Subcutaneous abdominal adipose tissue (tissue), 5 donors: ENCODE data around the gene ENAH.
A peak's percentile ranks its signal among the peaks of the same experiment; 100 is the strongest.

Source experiments
- H3K27ac ChIP-seq: one replicate; pipeline ENCODE4 v1.7.0; 2013; ENCODE audit warnings: low read depth, mild to moderate bottlenecking, inconsistent platforms, low read length, moderate library complexity
- H3K27me3 ChIP-seq, 5 donors: one replicate each; pipeline ENCODE4 v1.7.0; 2013; ENCODE audit warnings: low read length in 5 of 5, inconsistent platforms in 1 of 5; ENCODE audit not compliant: control insufficient read depth in 5 of 5, insufficient read depth in 4 of 5
- H3K36me3 ChIP-seq, 5 donors: one replicate each; pipeline ENCODE4 v1.7.0; 2013; ENCODE audit warnings: low read length in 5 of 5; ENCODE audit not compliant: control insufficient read depth in 5 of 5, insufficient read depth in 5 of 5
- H3K4me1 ChIP-seq, 5 donors: one replicate each; pipeline ENCODE4 v1.7.0; 2013; ENCODE audit warnings: low read length in 5 of 5, mild to moderate bottlenecking in 3 of 5, moderate library complexity in 1 of 5; ENCODE audit not compliant: control insufficient read depth in 5 of 5, insufficient read depth in 5 of 5
- H3K4me3 ChIP-seq, 5 donors: one replicate each; pipeline ENCODE4 v1.7.0; 2013; ENCODE audit warnings: low read length in 5 of 5, low read depth in 1 of 5
- H3K9ac ChIP-seq, 5 donors: one replicate each; pipeline ENCODE4 v1.7.0; 2013; ENCODE audit warnings: low read length in 5 of 5, mild to moderate bottlenecking in 4 of 5, moderate library complexity in 3 of 5
- H3K9me3 ChIP-seq, 5 donors: one replicate each; pipeline ENCODE4 v1.7.0; 2013; ENCODE audit warnings: low read length in 5 of 5; ENCODE audit not compliant: control insufficient read depth in 5 of 5
- donor health status: healthy.
- donor health status: healthy.
- donor health status: healthy.
- donor health status: healthy.
- donor health status: healthy.

ENAH gene

GRCh38 chr1:225693085-225693696 lies 40.3 kb upstream of the ENAH start:
- Histone ChIP-seq H3K9me3 (no peaks in the 10 kb centered on the region), H3K4me3 (no peak overlapping the region), H3K36me3 (no peaks in the 10 kb centered on the region), H3K4me1 (peaks cover 0 to 42% (median 23%) of the 10 kb centered on the region in 5 donors), H3K9ac (no peak overlapping the region), H3K27ac (no peak overlapping the region), H3K27me3 (no peaks in the 10 kb centered on the region)

GRCh38 chr1:225692517-225692879 lies 39.6 kb upstream of the ENAH start:
- Histone ChIP-seq H3K9ac (no peak overlapping the region), H3K9me3 (no peaks in the 10 kb centered on the region), H3K4me1 (peaks cover 0 to 42% (median 23%) of the 10 kb centered on the region in 5 donors), H3K27me3 (no peaks in the 10 kb centered on the region), H3K27ac (no peak overlapping the region), H3K4me3 (no peak overlapping the region), H3K36me3 (no peaks in the 10 kb centered on the region)

GRCh38 chr1:225691861-225692516 lies 39.1 kb upstream of the ENAH start:
- H3K4me1 ChIP-seq, result peaks cover 0 to 42% (median 23%) of the 10 kb centered on the region in 5 donors
- peak overlapping the region in 1 of 5 donors; percentile 41 for H3K9ac ChIP-seq
- H3K36me3 ChIP-seq, result no peaks in the 10 kb centered on the region
- H3K27me3 ChIP-seq, result no peaks in the 10 kb centered on the region
- H3K4me3 ChIP-seq, result peak overlapping the region in 1 of 5 donors; percentile 15
- H3K27ac ChIP-seq, result peak overlapping the region; percentile 20
- no peaks in the 10 kb centered on the region for H3K9me3 ChIP-seq

GRCh38 chr1:225691377-225691776 lies 38.5 kb upstream of the ENAH start:
- peak overlapping the region in 2 of 5 donors; percentile 30 to 41 for H3K9ac ChIP-seq
- no peaks in the 10 kb centered on the region for H3K36me3 ChIP-seq
- no peaks in the 10 kb centered on the region for H3K9me3 ChIP-seq
- H3K4me3 ChIP-seq, result peak overlapping the region in 1 of 5 donors; percentile 15
- peak overlapping the region; percentile 20 for H3K27ac ChIP-seq
- peaks cover 0 to 42% (median 23%) of the 10 kb centered on the region in 5 donors for H3K4me1 ChIP-seq
- H3K27me3 ChIP-seq, result no peaks in the 10 kb centered on the region

- H3K27me3 ChIP-seq, result no peaks in the 10 kb centered on the region
- no peak overlapping the region for H3K27ac ChIP-seq
- no peaks in the 10 kb centered on the region for H3K36me3 ChIP-seq
- no peak overlapping the region for H3K4me3 ChIP-seq
- H3K9me3 ChIP-seq, result no peaks in the 10 kb centered on the region
- no peak overlapping the region for H3K9ac ChIP-seq
- H3K4me1 ChIP-seq, result peaks cover 0 to 37% (median 22%) of the 10 kb centered on the region in 5 donors
These were observed 37.0 kb upstream of the ENAH start for GRCh38 chr1:225689882-225690459.

GRCh38 chr1:225688345-225688744 lies 35.4 kb upstream of the ENAH start:
- H3K27ac ChIP-seq, result no peak overlapping the region
- H3K4me3 ChIP-seq, result no peak overlapping the region
- H3K9ac ChIP-seq, result no peak overlapping the region
- H3K9me3 ChIP-seq, result no peaks in the 10 kb centered on the region
- H3K36me3 ChIP-seq, result no peaks in the 10 kb centered on the region
- H3K27me3 ChIP-seq, result no peaks in the 10 kb centered on the region
- peaks cover 0 to 25% (median 14%) of the 10 kb centered on the region in 5 donors for H3K4me1 ChIP-seq

- Histone ChIP-seq H3K27ac (no peak overlapping the region), H3K36me3 (no peaks in the 10 kb centered on the region), H3K4me1 (peaks cover 0 to 2% (median 0%) of the 10 kb centered on the region in 5 donors), H3K9me3 (no peaks in the 10 kb centered on the region), H3K4me3 (no peak overlapping the region), H3K27me3 (no peaks in the 10 kb centered on the region), H3K9ac (no peak overlapping the region)
These were observed 32.7 kb upstream of the ENAH start for GRCh38 chr1:225685476-225686176.

GRCh38 chr1:225684741-225685140 lies 31.8 kb upstream of the ENAH start:
- Histone ChIP-seq H3K27me3 (no peaks in the 10 kb centered on the region), H3K9ac (no peak overlapping the region), H3K4me3 (no peak overlapping the region), H3K36me3 (no peaks in the 10 kb centered on the region), H3K4me1 (no peaks in the 10 kb centered on the region), H3K9me3 (no peaks in the 10 kb centered on the region), H3K27ac (no peak overlapping the region)

- H3K36me3 ChIP-seq, result no peaks in the 10 kb centered on the region
- peaks cover 0 to 5% (median 0%) of the 10 kb centered on the region in 5 donors for H3K27me3 ChIP-seq
- H3K4me1 ChIP-seq, result no peaks in the 10 kb centered on the region
- H3K9me3 ChIP-seq, result no peaks in the 10 kb centered on the region
- no peak overlapping the region for H3K9ac ChIP-seq
- H3K4me3 ChIP-seq, result no peak overlapping the region
- H3K27ac ChIP-seq, result no peak overlapping the region
These were observed 28.3 kb upstream of the ENAH start for GRCh38 chr1:225681231-225681630.

- H3K4me3 ChIP-seq, result no peak overlapping the region
- no peak overlapping the region for H3K27ac ChIP-seq
- no peaks in the 10 kb centered on the region for H3K4me1 ChIP-seq
- H3K27me3 ChIP-seq, result peaks cover 0 to 5% (median 0%) of the 10 kb centered on the region in 5 donors
- H3K9me3 ChIP-seq, result no peaks in the 10 kb centered on the region
- no peak overlapping the region for H3K9ac ChIP-seq
- H3K36me3 ChIP-seq, result no peaks in the 10 kb centered on the region
These were observed 25.6 kb upstream of the ENAH start for GRCh38 chr1:225678545-225678944.
